Mammary epithelial cell (primary cell): ENCODE data around the gene SLC25A17.

Source experiments
- EZH2 ChIP-seq: IDR thresholded peaks from 2 replicates; pipeline ENCODE4 v1.6.1; 2012; ENCODE audit warnings: low read length, inconsistent platforms, borderline replicate concordance
- TF ChIP-seq, protein P1 (sequence below), 2 donors: IDR thresholded peaks in 1 of 2; conservative IDR thresholded peaks in 1 of 2; 2 replicates each; pipeline ENCODE4 v1.5.1; 2011 to 2012; ENCODE audit warnings: inconsistent platforms in 2 of 2, low read length in 2 of 2, mild to moderate bottlenecking in 2 of 2, control low read depth in 1 of 2, low read depth in 1 of 2; ENCODE audit not compliant: insufficient read depth in 1 of 2; ENCODE audit errors: extremely low read depth in 1 of 2

GRCh38 chr22:40768206-40768605, 50.9 kb downstream of the SLC25A17 start:
- TF ChIP-seq, protein P1, sequence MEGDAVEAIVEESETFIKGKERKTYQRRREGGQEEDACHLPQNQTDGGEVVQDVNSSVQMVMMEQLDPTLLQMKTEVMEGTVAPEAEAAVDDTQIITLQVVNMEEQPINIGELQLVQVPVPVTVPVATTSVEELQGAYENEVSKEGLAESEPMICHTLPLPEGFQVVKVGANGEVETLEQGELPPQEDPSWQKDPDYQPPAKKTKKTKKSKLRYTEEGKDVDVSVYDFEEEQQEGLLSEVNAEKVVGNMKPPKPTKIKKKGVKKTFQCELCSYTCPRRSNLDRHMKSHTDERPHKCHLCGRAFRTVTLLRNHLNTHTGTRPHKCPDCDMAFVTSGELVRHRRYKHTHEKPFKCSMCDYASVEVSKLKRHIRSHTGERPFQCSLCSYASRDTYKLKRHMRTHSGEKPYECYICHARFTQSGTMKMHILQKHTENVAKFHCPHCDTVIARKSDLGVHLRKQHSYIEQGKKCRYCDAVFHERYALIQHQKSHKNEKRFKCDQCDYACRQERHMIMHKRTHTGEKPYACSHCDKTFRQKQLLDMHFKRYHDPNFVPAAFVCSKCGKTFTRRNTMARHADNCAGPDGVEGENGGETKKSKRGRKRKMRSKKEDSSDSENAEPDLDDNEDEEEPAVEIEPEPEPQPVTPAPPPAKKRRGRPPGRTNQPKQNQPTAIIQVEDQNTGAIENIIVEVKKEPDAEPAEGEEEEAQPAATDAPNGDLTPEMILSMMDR (conservative IDR thresholded peaks at IDR 0.05 in 1 of 2, IDR thresholded peaks at IDR 0.05 in 1 of 2; ENCODE audit: extremely low read depth in 1 of 2, insufficient read depth in 1 of 2, low read depth in 1 of 2, low read length in 2 of 2), result no peak
- no peak for TF ChIP-seq EZH2
